Mesenchymal stem cell (in vitro differentiated cells and primary cell): ENCODE data around the gene MYCBP. TPM values are rescaled to one million over a fixed set of nuclear protein-coding genes. Genes with fewer than 3 reads are reported as not detected.

Source experiments
- small RNA-seq: library from polyadenylated mRNA; stranded (forward); fragments of <200 nt; extraction: miRNeasy Mini kit (QIAGEN cat#:217004); gene quantifications from one replicate; pipeline ENCODE3, GENCODE V24; 2013; ENCODE audit warnings: low read depth

The MYCBP gene

Small RNA genes lying within 50 kb of the gene (small RNA-seq; reads per million reads assigned to genes)
- not detected for gene GJA9-MYCBP
